SK-N-MC (cell line): Measurements from ENCODE around the gene SLC46A1.
A peak's percentile ranks its signal among the peaks of the same experiment; 100 is the strongest.

Source experiments
- DNase-seq: peaks from one replicate; pipeline ENCODE4 v3.0.0-alpha.2; 2011; ENCODE audit warnings: low read depth, low spot score
- H3K27ac ChIP-seq: fragments of 200-600 bp; sonication (generic); 2 replicates; pipeline ENCODE4 v1.5.1; 2016; ENCODE audit warnings: mixed run types
- H3K36me3 ChIP-seq: fragments of 200-600 bp; sonication (generic); 2 replicates; pipeline ENCODE4 v1.6.1; 2017; ENCODE audit warnings: antibody characterized with exemption, low read length, mixed read lengths; ENCODE audit not compliant: insufficient read depth
- H3K4me3 ChIP-seq: fragments of 200-600 bp; sonication (generic); 2 replicates; pipeline ENCODE4 v1.5.1; 2016
- H3K9ac ChIP-seq: fragments of 200-600 bp; sonication (generic); 2 replicates; pipeline ENCODE4 v1.8.0; 2017; ENCODE audit warnings: mixed run types, mixed read lengths; ENCODE audit not compliant: insufficient read length
- H3K9me3 ChIP-seq: fragments of 200-600 bp; sonication (generic); 2 replicates; pipeline ENCODE4 v1.6.1; 2017; ENCODE audit warnings: low read depth, mild to moderate bottlenecking, antibody characterized with exemption, low read length, moderate library complexity, mixed read lengths
- EZH2 ChIP-seq: fragments of 200-600 bp; sonication (generic); IDR thresholded peaks from one replicate; pipeline ENCODE4 v1.6.1; 2017; ENCODE audit warnings: antibody characterized with exemption
- FOXP2 ChIP-seq: optimal IDR thresholded peaks from 2 replicates; pipeline ENCODE3; 2011; ENCODE audit warnings: mild to moderate bottlenecking, moderate library complexity; ENCODE audit not compliant: insufficient read depth; ENCODE audit errors: extremely low read length, control extremely low read depth
- POLR2AphosphoS5 ChIP-seq: IDR thresholded peaks from 2 replicates; pipeline ENCODE4 v1.6.1; 2012; ENCODE audit warnings: mild to moderate bottlenecking, low read depth, low read length, borderline replicate concordance

Gene SLC46A1

DNA sequence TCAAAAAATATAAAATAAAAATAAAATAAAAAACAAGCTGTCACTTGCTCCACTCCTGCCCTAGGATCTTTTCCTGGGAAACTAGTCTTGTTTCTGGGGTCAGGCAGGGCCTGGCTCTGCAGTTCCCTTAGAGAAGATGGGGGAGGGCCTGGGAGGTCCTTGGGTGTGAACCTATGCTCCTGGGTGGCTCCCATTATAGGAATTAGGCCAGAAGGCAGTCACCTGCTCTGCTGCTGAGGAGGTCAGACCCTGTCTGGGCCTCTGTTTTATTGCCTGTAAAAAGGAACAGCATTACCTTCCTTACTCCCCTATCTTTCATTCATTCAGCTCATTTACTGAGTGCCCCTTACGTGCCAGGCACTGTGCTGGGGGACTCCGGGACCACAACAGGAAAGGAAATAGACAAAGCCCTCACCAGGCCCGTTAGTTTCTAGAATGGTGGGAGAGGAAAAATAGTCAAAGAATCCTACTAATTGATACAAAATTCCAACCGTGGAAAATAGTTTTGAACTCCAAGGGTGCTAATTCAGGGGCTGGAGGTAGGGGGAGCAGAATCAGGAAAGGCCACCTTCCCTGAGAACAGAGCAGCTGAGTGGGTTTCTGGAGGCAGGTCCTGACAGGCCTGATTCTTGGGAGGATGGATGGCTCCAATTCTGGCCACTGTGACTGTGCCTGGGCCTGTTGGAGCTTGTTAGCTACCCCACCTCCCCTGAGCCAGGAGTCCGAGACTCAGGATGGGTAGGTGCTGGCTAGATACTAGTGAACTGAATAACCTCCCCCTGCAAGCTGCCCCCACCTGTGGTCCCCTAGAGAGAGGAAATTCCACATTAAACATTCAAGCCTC lies 1.3 kb upstream of the SLC46A1 start:
- Histone ChIP-seq H3K9ac (no peak overlapping the region), H3K27ac (no peak overlapping the region), H3K36me3 (no peaks in the 10 kb centered on the region), H3K9me3 (no peaks in the 10 kb centered on the region), H3K4me3 (no peak overlapping the region)
- DNase-seq = no peak
- TF ChIP-seq POLR2AphosphoS5 = no peak
- TF ChIP-seq FOXP2 = no peak
- TF ChIP-seq EZH2 = no peak

DNA sequence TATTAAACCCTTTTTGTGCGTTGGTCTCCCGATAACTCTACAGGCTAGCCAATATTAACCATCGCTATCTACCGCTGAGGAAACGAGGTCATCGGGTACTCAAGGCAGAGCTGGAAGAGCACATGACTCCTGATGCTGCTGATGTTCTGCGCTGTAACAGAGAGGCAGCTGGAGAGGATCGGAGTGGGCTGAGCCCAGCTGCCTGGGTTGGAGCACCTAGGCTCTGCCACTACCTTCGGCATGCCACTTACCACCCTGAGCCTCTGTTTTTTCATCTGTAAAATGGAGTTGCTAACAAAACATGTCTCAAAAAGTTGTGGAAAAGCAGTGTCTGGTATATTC lies 432 bp upstream of the SLC46A1 start:
- no peaks in the 10 kb centered on the region for H3K9me3 ChIP-seq
- peak overlapping the region; percentile 88 for H3K4me3 ChIP-seq
- H3K27ac ChIP-seq = no peak overlapping the region
- DNase-seq = no peak
- H3K36me3 ChIP-seq = no peaks in the 10 kb centered on the region
- TF ChIP-seq EZH2 = no peak
- TF ChIP-seq POLR2AphosphoS5 = no peak
- no peak for TF ChIP-seq FOXP2
- no peak overlapping the region for H3K9ac ChIP-seq

DNA sequence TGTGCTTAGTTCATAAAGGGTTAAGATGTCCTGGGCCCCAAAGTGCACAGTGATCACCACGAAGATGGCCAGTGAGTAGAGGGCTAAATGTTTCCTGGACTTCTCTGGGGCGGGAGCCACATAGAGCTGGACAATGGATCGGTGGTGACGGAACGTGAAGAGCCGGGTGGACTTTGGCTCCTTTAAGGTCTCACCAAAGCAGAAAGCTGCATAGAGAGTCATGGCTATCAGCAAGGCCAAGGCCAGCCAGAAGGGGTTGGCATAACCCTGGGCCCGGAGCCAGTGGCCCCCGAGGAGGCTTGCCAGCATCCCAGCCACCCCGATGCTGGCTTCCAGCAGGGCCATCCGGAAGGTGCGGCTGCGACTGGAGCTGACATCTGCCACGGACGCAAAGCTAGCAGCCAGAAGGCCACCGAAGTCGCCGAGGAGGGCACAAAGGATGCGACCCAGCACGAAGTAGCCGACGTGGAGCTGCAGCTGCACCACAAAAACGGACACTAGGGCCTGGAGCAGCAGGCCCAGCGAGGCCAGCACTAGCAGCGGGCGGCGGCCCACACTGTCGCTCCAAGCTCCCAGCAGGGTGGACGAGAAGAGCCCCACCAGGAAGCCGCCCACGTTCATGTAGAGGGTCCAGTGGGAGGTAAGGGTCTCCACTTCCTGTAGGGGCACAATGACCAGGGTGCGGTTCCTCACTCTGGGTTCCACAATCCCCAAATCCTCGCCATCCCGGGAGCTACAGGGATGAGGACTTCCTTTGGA lies 1.0 kb downstream of the SLC46A1 start:
- no peaks in the 10 kb centered on the region for H3K9me3 ChIP-seq
- no peak for DNase-seq
- peak overlapping the region; percentile 88 for H3K4me3 ChIP-seq
- TF ChIP-seq POLR2AphosphoS5 (no peak), FOXP2 (no peak), EZH2 (no peak)
- no peak overlapping the region for H3K27ac ChIP-seq
- H3K9ac ChIP-seq = no peak overlapping the region
- no peaks in the 10 kb centered on the region for H3K36me3 ChIP-seq

DNA sequence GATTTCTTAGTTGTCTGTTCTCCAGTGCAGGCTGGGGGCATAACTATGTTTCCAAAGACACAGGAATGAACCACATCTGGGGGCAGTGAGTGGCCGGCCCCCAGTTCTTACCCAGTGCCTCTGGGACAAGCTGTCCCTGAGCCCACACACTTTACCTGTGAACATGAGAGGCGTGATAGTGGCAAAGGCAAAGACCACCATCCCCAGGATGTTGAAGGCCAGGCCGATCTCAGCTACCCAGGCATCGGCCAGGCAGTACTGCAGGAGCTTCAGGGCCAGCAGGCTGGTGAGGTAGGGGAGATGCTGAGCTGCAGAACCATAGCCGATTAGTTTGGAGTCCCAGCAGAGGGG lies 1.6 kb downstream of the SLC46A1 start:
- H3K4me3 ChIP-seq = no peak overlapping the region
- H3K27ac ChIP-seq = no peak overlapping the region
- DNase-seq = no peak
- no peaks in the 10 kb centered on the region for H3K36me3 ChIP-seq
- no peak overlapping the region for H3K9ac ChIP-seq
- no peaks in the 10 kb centered on the region for H3K9me3 ChIP-seq
- TF ChIP-seq POLR2AphosphoS5 (no peak), EZH2 (no peak), FOXP2 (no peak)

DNA sequence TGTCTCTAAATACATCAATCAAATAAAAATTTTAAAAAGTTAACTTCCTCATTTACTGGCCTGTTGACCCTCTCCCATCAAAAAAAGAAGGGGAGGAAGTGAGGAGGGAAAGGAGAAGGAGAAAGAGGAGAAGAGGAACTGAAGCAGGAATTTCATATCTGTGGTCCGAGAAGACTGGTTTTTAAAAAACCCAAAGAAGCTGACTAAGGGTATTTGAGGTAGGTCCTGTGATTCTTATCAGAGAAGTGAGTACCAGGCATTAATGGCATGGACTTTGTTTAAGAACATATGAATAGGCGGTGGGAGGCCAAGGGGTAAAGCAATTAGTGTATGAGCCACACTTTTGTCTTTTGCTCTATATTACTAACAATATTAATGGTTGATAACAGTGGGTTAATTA lies 2.0 kb downstream of the SLC46A1 start:
- no peak overlapping the region for H3K27ac ChIP-seq
- DNase-seq = no peak
- no peak overlapping the region for H3K9ac ChIP-seq
- no peaks in the 10 kb centered on the region for H3K9me3 ChIP-seq
- TF ChIP-seq EZH2 (no peak), POLR2AphosphoS5 (no peak), FOXP2 (no peak)
- H3K36me3 ChIP-seq = no peaks in the 10 kb centered on the region
- no peak overlapping the region for H3K4me3 ChIP-seq

DNA sequence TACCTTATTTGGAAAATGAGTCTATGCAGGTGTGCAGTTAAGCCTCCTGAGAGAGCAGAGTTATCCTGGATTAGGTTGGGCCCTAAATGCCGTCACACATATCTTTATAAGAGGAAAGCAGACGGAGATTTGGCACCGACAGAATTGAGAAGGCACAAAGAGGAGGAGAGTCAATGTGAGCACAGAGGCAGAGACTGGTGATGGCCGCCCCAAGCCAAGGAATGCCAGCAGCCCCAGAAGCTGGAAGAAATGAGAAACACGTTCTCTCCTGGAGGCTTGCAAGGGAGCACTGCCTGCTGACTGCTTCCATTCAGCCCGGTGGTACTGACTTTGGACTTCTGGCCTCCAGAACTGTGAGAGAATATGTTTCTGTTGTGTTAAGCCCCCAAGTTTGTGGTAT lies 3.2 kb downstream of the SLC46A1 start:
- no peaks in the 10 kb centered on the region for H3K36me3 ChIP-seq
- no peak overlapping the region for H3K9ac ChIP-seq
- H3K27ac ChIP-seq = no peak overlapping the region
- H3K9me3 ChIP-seq = no peaks in the 10 kb centered on the region
- no peak for DNase-seq
- H3K4me3 ChIP-seq = no peak overlapping the region
- no peak for TF ChIP-seq FOXP2
- TF ChIP-seq EZH2 = no peak
- no peak for TF ChIP-seq POLR2AphosphoS5

DNA sequence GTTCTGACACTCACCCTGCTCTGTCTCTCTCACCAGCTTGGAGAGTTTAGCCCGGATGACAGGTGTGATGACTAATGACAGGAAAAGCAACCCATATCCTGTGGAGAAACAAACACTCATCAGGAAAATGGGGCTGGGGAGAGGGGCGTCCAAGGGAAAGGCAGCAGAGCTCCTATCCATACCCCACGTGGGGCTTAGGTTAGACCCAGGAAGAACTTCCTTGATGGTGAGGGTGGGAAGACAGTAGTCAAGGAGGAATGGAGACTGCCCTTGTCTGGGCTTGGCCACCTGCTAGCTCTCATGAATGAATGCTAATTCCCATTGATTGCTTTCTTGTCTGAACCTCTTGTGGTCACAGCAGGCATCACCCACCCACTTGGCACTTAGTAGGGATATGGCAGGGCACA lies 3.8 kb downstream of the SLC46A1 start:
- Histone ChIP-seq H3K36me3 (no peaks in the 10 kb centered on the region), H3K9me3 (no peaks in the 10 kb centered on the region), H3K9ac (no peak overlapping the region), H3K27ac (no peak overlapping the region), H3K4me3 (no peak overlapping the region)
- TF ChIP-seq POLR2AphosphoS5 (no peak), EZH2 (no peak), FOXP2 (no peak)
- DNase-seq = no peak

DNA sequence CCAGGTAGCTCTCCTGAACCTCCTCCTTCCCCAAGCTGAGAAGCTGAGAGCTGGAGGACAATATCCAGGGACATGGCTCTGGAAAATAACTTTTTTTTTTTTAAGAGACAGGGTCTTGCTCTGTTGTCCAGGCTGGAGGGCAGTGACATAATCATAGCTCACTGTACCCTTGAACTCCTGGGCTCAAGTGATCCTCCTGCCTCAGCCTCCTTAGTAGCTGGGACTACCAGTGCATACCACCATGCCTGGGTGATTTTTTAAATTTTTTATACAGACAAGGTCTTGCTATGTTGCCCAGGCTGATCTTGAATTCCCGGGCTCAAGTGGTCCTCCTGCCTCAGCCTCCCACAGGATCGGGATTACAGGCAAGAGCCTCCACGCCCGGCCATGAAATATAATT lies 6.2 kb downstream of the SLC46A1 start:
- H3K4me3 ChIP-seq = no peak overlapping the region
- no peak overlapping the region for H3K27ac ChIP-seq
- H3K36me3 ChIP-seq = no peaks in the 10 kb centered on the region
- TF ChIP-seq FOXP2 (no peak), EZH2 (no peak), POLR2AphosphoS5 (no peak)
- no peak for DNase-seq
- no peak overlapping the region for H3K9ac ChIP-seq
- H3K9me3 ChIP-seq = no peaks in the 10 kb centered on the region

DNA sequence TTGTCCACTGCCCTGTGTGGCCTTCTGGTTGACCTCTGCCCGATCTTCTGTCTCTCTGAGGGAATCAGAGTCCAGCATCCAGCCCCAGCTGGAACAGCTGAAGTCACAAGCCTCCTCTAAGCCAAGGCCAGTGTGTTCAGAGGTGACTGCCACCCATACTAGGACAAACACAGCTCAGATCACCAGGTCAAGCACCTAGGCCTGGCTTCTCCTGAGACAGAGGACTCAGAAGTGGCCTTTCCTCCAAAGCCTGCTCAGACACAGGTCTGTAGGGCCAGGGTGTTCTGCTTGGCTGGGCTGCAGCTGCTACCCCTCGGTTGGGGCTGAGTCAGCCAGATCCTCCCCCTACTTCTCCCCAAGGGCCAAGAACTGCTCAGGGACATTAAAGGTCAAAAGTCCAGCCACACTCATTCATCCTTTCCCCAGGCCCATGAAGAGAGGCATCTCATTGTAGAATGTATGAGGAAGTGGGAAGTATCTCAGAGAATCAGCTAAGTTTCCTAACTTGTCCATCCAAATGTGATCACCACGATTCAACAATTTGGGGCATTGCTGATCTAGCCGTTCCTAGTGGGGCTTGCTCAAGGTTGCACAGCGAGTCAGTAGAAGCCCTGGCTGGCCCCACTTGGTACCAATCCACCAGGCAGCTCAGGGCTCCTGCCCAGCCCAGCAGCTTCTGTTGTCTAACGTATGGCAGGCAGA lies 7.6 kb downstream of the SLC46A1 start:
- Histone ChIP-seq H3K9me3 (no peaks in the 10 kb centered on the region), H3K27ac (no peak overlapping the region), H3K4me3 (no peak overlapping the region), H3K9ac (no peak overlapping the region), H3K36me3 (no peaks in the 10 kb centered on the region)
- DNase-seq = no peak
- no peak for TF ChIP-seq FOXP2
- no peak for TF ChIP-seq POLR2AphosphoS5
- no peak for TF ChIP-seq EZH2
